Measurements from ENCODE around the gene ARHGAP23. TPM values are rescaled to one million over a fixed set of nuclear protein-coding genes. Genes with fewer than 3 reads are reported as not detected.

ARHGAP23 gene
- polyA plus RNA-seq, 1 donor from 2014 or later = 1.6 TPM

- peaks cover 6% of the 10 kb centered on the region for H3F3A ChIP-seq (ENCODE audit: insufficient read depth, low read length, poor library complexity, severe bottlenecking)
- peak overlapping the region; percentile 11 for H3K9ac ChIP-seq (ENCODE audit: low read length)
- no peak overlapping the region for H2AFZ ChIP-seq (ENCODE audit: low read depth, low read length)
- H3K9me3 ChIP-seq (ENCODE audit: low read length) = no peaks in the 10 kb centered on the region
- H3K27ac ChIP-seq (ENCODE audit: low read length) = no peak overlapping the region
- H4K20me1 ChIP-seq (ENCODE audit: insufficient read depth) = peaks cover 13% of the 10 kb centered on the region
- peaks cover 22% of the 10 kb centered on the region for H3K27me3 ChIP-seq (ENCODE audit: insufficient read depth, low read depth, low read length)
- H3K4me3 ChIP-seq (ENCODE audit: low read length) = peak overlapping the region; percentile 5
- H3K36me3 ChIP-seq (ENCODE audit: insufficient read depth, low read length) = peaks cover 6% of the 10 kb centered on the region
- no peaks in the 10 kb centered on the region for H3K9me2 ChIP-seq (ENCODE audit: insufficient read depth, low read length)
- TF ChIP-seq POLR2AphosphoS5 (IDR thresholded peaks at IDR 0.05) (no peak), TAF1 (IDR thresholded peaks at IDR 0.05; ENCODE audit: low read depth) (no peak), EP300 (conservative IDR thresholded peaks at IDR 0.05; ENCODE audit: poor library complexity, severe bottlenecking) (no peak), EZH2 (IDR thresholded peaks at IDR 0.05; ENCODE audit: borderline replicate concordance, insufficient read depth, low read length, poor library complexity, severe bottlenecking) (no peak), REST (IDR thresholded peaks at IDR 0.05; ENCODE audit: borderline replicate concordance) (no peak), CTCF (IDR thresholded peaks at IDR 0.05; ENCODE audit: poor library complexity, severe bottlenecking) (peak; percentile 53), SMC3 (conservative IDR thresholded peaks at IDR 0.05; ENCODE audit: poor library complexity) (no peak)
- H3K4me2 ChIP-seq (ENCODE audit: low read length) = no peak overlapping the region
- H3K79me2 ChIP-seq (replicated peaks; ENCODE audit: insufficient read depth, low read length) = no peaks in the 10 kb centered on the region
These were observed 131.0 kb downstream of the ARHGAP23 start for GRCh38 chr17:38559051-38559879.

GRCh38 chr17:38559880-38560230 is 131.6 kb downstream of the ARHGAP23 start:
- H3K4me3 ChIP-seq (ENCODE audit: low read length) = peak overlapping the region; percentile 5
- H3F3A ChIP-seq (ENCODE audit: insufficient read depth, low read length, poor library complexity, severe bottlenecking) = peaks cover 6% of the 10 kb centered on the region
- no peak for TF ChIP-seq POLR2AphosphoS5 (IDR thresholded peaks at IDR 0.05)
- TF ChIP-seq SMC3 (conservative IDR thresholded peaks at IDR 0.05; ENCODE audit: poor library complexity) = no peak
- TF ChIP-seq TAF1 (IDR thresholded peaks at IDR 0.05; ENCODE audit: low read depth) = no peak
- TF ChIP-seq RAD21 (conservative IDR thresholded peaks at IDR 0.05) = no peak
- TF ChIP-seq MXI1 (conservative IDR thresholded peaks at IDR 0.05; ENCODE audit: poor library complexity, severe bottlenecking) = no peak
- TF ChIP-seq EZH2 (IDR thresholded peaks at IDR 0.05; ENCODE audit: borderline replicate concordance, insufficient read depth, low read length, poor library complexity, severe bottlenecking) = no peak
- no peak for TF ChIP-seq REST (IDR thresholded peaks at IDR 0.05; ENCODE audit: borderline replicate concordance)
- TF ChIP-seq EP300 (conservative IDR thresholded peaks at IDR 0.05; ENCODE audit: poor library complexity, severe bottlenecking) = no peak
- no peak for TF ChIP-seq CTCF (IDR thresholded peaks at IDR 0.05; ENCODE audit: poor library complexity, severe bottlenecking)
- no peak overlapping the region for H2AFZ ChIP-seq (ENCODE audit: low read depth, low read length)
- no peak overlapping the region for H3K4me2 ChIP-seq (ENCODE audit: low read length)
- H3K36me3 ChIP-seq (ENCODE audit: insufficient read depth, low read length) = peaks cover 6% of the 10 kb centered on the region
- peaks cover 23% of the 10 kb centered on the region for H3K27me3 ChIP-seq (ENCODE audit: insufficient read depth, low read depth, low read length)
- H3K27ac ChIP-seq (ENCODE audit: low read length) = no peak overlapping the region
- no peaks in the 10 kb centered on the region for H3K79me2 ChIP-seq (replicated peaks; ENCODE audit: insufficient read depth, low read length)
- H3K9ac ChIP-seq (ENCODE audit: low read length) = peak overlapping the region; percentile 11
- H4K20me1 ChIP-seq (ENCODE audit: insufficient read depth) = peaks cover 13% of the 10 kb centered on the region
- H3K9me2 ChIP-seq (ENCODE audit: insufficient read depth, low read length) = no peaks in the 10 kb centered on the region
- no peaks in the 10 kb centered on the region for H3K9me3 ChIP-seq (ENCODE audit: low read length)

Measured in neural cell (in vitro differentiated cells).